Femur (tissue), 1 donor: ENCODE data around the gene GRIN2A.
A peak's percentile ranks its signal among the peaks of the same experiment; 100 is the strongest.

Source experiments
- DNase-seq: peaks from one replicate; pipeline ENCODE4 v3.0.0-alpha.2; 2017

GRIN2A gene

DNA sequence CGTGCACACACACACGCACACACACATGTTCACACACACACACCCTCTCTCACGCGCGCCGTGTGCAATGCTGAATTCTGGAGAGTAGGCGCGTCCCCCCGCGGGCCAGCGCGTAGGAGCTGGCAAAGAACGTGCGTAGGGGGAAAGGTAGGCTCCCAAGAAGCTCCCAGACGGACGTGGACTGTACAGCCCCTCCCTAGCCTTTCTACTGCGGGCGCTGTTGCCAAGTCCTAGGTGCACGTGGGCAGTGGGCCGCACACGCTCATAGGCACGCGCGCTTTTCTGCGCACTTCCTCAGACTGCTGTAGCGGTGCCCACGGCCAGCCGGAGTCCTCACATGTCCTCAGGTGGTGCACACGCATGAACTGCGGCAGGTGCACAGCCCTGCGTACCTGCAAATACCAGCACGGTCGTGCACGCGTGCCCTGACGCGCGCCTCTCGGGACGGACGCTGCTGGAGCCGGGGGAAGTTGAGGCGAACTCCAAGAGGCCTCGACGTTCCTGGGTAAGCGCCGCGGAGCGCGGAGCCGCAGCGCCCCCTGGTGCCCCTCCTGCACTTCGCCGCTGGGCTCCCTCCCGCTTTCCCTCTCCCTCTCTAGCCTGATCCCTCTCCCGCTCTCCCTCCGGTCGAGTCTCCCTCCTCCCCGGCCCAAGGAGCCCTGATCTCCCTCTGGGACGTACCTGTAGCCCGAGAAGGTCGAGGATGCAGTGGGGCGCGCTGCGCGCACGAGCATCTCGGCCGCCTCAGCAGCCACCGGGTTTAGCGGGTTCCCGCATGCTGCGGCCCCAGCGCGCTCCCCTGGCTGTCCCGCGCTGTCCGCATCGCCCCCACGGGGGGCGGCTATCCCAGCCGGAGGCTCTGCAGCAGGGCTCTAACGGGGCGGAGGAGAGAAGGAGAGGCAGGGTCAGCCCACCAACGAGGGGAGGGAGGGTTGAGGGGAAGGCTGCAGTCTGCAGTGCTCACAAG, 749 bp downstream of the GRIN2A start:
- peak; percentile 73 for DNase-seq

DNA sequence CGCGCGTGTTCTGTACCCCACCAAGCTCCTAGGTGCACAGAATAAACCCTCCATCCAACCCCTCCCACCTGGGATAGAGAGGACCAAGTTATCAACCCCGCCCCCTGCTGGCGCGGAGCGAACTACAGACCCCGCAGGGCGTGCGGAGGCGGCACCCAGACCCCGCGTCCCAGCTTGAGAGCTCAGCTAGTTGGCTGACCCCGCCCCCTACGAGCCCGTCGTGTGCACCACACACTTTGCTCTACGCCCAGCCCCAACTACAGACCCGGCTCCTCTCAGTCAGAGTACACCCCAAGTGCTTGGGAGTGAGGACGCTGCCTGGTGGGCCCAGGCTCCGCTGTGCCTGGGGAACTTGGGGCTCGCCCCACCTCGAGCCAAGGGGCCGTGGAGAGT, 1.5 kb downstream of the GRIN2A start:
- DNase-seq, result peak; percentile 22

GRCh38 chr16:10180042-10180770, 2.0 kb downstream of the GRIN2A start:
- DNase-seq, result no peak

DNA sequence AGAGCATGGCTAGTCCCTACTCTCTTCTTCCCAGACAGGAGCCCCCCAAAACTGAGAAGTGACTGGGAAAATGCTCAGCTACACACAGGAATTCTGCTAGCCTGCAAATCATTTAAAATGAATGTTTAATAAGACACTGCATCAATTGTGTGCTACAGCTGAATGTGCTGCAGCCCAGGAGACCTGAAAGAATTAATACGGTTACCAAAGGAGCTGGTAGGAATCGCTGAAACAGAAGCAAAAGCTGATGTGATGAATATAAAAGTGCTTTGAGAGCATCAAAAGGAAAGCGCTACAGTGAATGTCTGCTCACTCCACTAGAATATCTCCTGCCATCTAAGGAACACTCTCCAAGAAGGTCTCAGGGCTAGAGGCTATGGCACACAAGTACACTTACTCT, 3.7 kb downstream of the GRIN2A start:
- DNase-seq, result no peak

GRCh38 chr16:10178080-10178479, 4.1 kb downstream of the GRIN2A start:
- DNase-seq, result no peak

DNA sequence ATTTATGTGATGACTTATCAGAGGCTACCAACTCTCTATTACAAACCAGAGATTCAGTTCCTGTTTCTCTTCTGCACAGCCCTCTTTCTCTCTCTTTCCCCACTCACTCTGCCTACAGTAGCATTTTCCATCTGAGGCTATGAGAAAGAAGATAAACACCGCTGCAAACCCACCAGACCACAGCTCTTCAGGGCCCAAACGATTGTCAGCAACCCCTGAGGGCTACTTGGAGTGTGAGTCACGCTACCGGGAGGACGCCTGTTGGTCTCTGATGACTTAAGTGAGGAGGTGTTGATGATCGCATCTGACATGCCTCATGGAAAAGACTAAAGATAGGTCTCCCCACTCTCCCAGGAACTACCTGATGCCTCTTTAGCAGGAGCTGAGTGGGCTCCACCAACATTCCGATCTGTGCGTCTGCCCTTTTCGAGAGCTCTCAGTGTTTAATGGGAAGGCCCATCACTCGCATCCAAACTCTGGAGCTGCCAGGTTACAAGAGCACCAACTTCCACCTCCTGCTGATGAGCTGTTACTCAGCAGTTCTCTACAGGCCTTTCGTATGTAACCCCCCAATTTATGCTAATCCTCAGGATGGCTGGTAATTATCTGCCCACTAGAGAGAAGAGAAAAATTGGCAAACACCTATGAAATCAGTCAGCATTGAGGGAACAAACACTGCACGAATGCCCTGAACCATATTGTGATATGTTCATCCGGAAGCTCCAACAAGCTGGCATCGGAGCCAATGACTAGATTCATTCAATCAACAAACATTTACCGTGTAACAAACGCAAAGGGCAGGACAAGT, 9.2 kb downstream of the GRIN2A start:
- DNase-seq, result no peak

DNA sequence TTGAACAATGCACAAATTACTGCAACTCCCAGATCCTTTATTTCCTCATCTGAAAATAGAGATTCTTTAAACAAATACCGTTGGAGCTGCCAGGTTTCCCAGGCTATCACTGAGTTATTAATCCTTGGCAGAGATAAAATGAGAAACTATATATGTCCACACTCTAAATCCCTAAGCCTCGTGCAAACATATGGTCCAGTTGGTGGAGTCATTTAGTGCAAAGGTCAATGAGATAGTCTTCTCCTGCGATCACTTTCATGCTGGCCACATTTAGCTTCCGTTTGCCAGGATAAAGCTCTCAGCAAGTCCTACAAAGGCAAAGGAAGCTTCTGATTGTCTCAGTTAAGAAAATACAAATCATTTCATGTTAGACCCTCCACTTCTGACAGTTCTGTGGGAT, 11.0 kb downstream of the GRIN2A start:
- DNase-seq, result no peak

DNA sequence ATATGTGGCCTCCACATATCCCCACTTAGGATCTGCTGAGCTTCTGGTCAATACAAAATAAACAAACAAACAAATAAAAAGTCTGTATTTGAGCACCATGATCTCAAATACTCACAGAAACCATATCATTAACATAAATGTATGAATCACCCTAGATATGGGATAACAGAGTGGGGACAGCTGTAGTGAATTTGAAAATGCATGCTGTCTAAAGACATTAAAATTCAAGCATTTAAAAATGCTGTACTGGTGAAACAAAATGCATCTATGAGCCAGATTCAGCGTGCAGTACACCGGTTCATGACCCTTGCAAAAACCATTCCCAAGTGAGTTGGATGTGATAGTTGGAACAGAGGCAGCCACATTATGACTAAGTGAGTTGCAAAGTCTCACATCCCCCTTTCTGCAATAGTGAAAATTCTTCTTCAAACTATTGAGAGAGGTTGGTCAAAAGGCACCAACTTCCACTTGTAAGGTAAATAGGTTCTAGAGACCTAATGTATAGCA, 12.3 kb downstream of the GRIN2A start:
- DNase-seq, result no peak

DNA sequence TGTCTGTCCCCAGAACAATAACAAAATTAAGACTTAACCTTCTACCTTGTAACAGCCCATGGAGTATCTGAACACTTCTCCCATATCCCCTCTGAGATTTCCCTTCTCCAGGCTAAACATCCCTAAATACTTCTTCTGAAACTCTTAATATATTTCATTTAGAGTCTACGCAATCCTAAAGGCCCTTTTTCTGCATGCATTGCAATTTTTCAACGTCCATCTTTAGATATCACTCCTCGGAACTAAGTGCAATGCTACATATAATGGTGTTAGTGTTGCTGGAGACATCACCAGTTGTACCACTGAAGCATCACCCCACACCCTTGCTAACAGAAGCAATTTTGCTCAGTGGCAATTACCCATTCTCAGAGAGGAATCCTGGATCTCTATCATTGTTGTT, 13.2 kb downstream of the GRIN2A start:
- DNase-seq, result no peak

DNA sequence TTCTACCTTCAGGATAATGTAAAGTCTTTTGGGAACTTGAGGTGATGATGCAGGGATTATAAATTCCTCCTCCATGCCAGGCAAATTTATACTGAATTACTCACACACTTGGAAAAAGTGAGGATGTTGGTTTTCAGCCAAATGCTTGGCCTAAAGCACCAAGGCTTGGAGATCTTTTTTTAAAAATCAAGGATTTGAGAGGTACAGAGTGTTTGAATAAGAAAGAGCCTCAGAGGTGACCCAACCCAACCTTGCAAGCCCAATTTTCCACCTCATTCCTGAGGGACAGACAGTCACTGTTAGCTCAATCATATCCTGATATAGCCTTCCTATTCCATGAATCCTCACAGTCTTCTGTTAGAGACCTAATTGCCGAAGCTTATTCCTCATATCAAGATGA, 14.0 kb downstream of the GRIN2A start:
- no peak for DNase-seq

DNA sequence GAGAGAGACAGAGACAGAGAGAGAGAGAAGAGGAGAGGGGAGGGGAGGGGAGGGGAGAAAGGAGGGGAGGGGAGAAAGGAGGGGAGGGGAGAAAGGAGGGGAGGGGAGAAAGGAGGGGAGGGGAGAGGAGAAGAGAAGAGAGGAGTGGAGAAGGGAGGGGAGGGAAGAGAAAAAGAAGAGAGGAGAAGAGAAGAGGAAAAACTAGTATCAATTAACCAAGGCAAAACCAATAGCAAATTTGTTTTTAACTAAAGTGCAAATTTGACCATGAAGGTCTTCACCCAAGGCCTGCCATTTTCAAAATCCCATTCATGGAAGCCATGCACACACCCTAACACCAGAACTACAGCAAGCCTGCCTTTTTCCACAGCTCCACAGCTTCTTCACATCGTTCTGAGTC, 16.6 kb downstream of the GRIN2A start:
- no peak for DNase-seq

DNA sequence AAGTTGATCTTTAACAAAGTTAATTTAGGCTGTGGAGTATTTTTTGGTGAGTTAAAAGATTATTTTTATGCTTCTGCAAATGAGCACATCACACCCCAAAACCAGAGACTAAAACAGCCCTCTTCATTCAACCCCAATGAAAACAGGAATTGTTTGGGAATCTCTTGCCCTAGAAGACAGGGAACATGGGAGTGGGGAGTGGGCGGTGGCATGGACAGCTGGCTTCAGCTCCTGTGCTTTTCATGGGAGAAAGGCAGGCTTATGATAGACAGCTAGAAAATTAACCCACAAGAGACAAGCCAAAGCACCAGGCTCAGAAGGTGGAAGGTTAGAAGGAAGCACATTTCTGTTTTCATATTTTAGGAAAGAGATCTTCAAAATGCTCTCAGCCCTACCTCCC, 19.2 kb downstream of the GRIN2A start:
- no peak for DNase-seq

- DNase-seq, result no peak
Observed at GRCh38 chr16:10156099-10156498, 26.1 kb downstream of the GRIN2A start.

DNA sequence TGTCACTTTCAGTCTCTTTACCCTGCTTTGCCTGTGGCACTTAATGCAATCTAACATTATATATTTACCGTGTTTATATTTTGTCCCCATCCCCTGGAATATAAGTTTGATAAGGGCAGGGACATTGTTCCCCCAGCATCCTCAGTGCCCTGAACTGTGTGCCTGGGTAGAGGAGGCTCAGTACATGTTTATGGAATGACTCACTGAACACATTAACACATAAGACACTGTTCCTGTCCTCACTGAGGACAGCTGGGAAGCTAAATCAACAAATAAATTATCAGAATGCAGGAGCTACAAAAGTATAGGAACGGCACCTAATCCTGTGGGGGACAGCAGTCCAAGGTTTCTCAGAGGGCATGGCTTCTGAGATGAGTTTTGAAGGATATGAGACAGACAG, 27.8 kb downstream of the GRIN2A start:
- DNase-seq, result no peak

DNA sequence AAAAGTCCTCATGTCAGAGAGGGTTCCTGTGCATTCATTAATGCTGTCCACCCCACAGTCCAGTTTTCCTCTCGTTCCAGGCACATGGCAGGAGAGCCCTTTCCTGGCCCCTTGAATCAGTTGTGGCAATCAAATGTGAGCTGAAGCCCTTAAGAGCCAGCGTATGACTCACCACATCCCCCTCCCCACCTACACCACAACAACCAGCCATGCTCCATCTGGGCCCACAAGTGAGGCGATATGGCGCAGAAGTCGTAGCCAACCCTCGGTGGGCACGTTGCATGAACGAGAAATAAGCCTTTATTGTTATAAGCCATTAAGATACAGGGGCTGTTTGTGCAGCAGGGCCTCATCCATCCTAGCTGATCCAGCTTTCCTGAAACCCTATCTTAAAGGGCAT, 28.2 kb downstream of the GRIN2A start:
- DNase-seq, result no peak

DNA sequence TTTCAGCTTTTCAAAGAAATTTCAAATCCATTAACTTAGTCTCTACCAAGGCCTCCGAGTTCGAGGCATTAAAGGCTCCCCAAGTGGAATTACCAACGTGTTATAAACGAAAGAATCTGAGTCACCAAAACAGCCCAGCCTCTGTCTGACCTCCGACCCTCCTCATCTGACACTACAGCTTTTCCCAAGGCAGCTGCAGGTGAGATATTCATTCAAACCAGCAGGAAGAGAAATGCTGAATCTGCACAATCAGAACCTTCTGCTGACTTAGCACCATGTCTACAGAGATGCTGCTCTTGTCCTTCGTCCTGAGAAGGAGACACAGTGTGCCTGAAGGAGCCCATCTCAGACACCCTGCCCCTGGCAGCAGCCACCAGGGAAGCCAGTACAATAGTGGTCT, 30.5 kb downstream of the GRIN2A start:
- no peak for DNase-seq

DNA sequence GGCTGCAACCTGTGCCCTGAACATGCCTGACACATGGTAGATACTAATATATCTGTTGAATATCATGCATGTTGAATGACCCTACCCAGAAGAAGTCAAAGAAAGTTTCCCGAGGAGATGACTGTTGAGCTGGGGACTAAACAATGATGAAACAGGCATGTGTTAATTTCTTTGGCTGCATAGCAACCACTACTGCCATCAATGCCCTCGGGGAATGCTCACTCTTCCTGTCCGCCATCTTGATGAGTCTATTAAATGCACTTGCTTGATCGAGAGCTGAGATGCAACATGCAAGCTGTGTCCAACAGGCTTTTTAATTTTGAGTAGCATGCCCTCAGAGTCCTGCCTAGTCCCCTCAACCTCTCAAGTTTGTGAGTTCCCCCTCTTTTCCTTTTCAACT, 31.3 kb downstream of the GRIN2A start:
- no peak for DNase-seq

DNA sequence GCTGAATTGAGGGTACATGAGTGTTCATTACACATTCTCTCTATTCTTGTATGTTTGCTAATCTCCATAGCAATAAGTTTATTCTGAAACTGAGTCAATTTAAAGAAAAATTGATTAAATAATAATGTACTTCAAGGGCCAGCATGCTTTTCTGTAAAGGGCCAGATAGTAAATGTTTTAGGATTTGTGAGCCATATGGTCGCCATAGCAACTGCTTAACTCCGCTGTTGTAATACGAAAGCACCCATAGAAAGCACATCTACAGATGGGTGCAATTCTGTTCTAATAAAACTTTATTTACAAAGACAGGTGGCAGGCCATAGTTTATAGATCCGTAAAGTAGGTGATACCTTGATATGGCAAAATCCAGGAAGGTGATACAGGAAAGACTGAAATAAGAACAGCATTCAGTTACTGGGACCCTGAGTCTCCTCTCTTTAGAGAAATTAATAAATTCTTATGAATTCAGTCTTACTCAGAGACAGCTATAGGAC, 36.6 kb downstream of the GRIN2A start:
- no peak for DNase-seq

GRCh38 chr16:10141671-10142070, 40.6 kb downstream of the GRIN2A start:
- DNase-seq, result no peak

GRCh38 chr16:10138881-10139280, 43.3 kb downstream of the GRIN2A start:
- DNase-seq, result no peak

- no peak for DNase-seq
Observed at GRCh38 chr16:10137341-10137740, 44.9 kb downstream of the GRIN2A start.

GRCh38 chr16:10136916-10137315, 45.3 kb downstream of the GRIN2A start:
- DNase-seq, result no peak

- DNase-seq, result no peak
Observed at GRCh38 chr16:10130538-10130937, 51.7 kb downstream of the GRIN2A start.
